Osteoblast (primary cell): ENCODE data around the gene GDPGP1. TPM values are rescaled to one million over a fixed set of nuclear protein-coding genes. Genes with fewer than 3 reads are reported as not detected.
A peak's percentile ranks its signal among the peaks of the same experiment; 100 is the strongest.

Experiments
- DNase-seq: peaks from one replicate; pipeline ENCODE4 v3.0.0; 2011; ENCODE audit warnings: low spot score, mixed read lengths; ENCODE audit not compliant: insufficient read length; ENCODE audit errors: missing footprints
- H2AFZ ChIP-seq: 2 replicates; pipeline ENCODE4 v1.6.0; 2011; ENCODE audit warnings: mild to moderate bottlenecking, low read length
- H3K27ac ChIP-seq: 2 replicates; pipeline ENCODE4 v1.5.1; 2011; ENCODE audit warnings: mild to moderate bottlenecking, low read depth, low read length, moderate library complexity
- H3K27me3 ChIP-seq: 2 replicates; pipeline ENCODE4 v1.6.0; 2012; ENCODE audit warnings: mild to moderate bottlenecking, control low read depth, inconsistent platforms, low read length, moderate library complexity; ENCODE audit not compliant: insufficient read depth
- H3K36me3 ChIP-seq: 2 replicates; pipeline ENCODE4 v1.5.1; 2011; ENCODE audit warnings: mild to moderate bottlenecking, low read length, control low read depth, moderate library complexity; ENCODE audit not compliant: insufficient read depth
- H3K4me1 ChIP-seq: 2 replicates; pipeline ENCODE4 v1.5.1; 2011; ENCODE audit warnings: mild to moderate bottlenecking, low read length, control low read depth, moderate library complexity; ENCODE audit not compliant: insufficient read depth
- H3K4me2 ChIP-seq: 2 replicates; pipeline ENCODE4 v1.6.0; 2011; ENCODE audit warnings: mild to moderate bottlenecking, low read length; ENCODE audit not compliant: insufficient read depth
- H3K4me3 ChIP-seq: fragments of 200-600 bp; sonication (generic); 3 replicates; pipeline ENCODE4 v1.5.1; 2012; ENCODE audit warnings: mild to moderate bottlenecking, low read length, inconsistent platforms; ENCODE audit not compliant: insufficient read depth
- H3K79me2 ChIP-seq: 2 replicates; pipeline ENCODE4 v1.6.0; 2012; ENCODE audit warnings: mild to moderate bottlenecking, low read length, control low read depth, inconsistent platforms; ENCODE audit not compliant: insufficient read depth
- H3K9me3 ChIP-seq: 2 replicates; pipeline ENCODE4 v1.5.1; 2011; ENCODE audit warnings: low read depth, low read length, control low read depth
- H4K20me1 ChIP-seq: 2 replicates; pipeline ENCODE4 v1.6.0; 2012; ENCODE audit warnings: mild to moderate bottlenecking, low read length, control low read depth; ENCODE audit not compliant: insufficient read depth
- CTCF ChIP-seq: IDR thresholded peaks from 2 replicates; pipeline ENCODE4 v1.5.1; 2011; ENCODE audit warnings: mild to moderate bottlenecking, low read depth, low read length, moderate library complexity; ENCODE audit errors: extremely low read depth
- total RNA-seq: library from RNA; depleted of rRNA; stranded (reverse); fragments of >200 nt; gene quantifications from 2 replicates; pipeline ENCODE4 v1.2.3, GENCODE V29; 2012

GDPGP1 gene
- total RNA-seq, 1 donor = 8.0 TPM

DNA sequence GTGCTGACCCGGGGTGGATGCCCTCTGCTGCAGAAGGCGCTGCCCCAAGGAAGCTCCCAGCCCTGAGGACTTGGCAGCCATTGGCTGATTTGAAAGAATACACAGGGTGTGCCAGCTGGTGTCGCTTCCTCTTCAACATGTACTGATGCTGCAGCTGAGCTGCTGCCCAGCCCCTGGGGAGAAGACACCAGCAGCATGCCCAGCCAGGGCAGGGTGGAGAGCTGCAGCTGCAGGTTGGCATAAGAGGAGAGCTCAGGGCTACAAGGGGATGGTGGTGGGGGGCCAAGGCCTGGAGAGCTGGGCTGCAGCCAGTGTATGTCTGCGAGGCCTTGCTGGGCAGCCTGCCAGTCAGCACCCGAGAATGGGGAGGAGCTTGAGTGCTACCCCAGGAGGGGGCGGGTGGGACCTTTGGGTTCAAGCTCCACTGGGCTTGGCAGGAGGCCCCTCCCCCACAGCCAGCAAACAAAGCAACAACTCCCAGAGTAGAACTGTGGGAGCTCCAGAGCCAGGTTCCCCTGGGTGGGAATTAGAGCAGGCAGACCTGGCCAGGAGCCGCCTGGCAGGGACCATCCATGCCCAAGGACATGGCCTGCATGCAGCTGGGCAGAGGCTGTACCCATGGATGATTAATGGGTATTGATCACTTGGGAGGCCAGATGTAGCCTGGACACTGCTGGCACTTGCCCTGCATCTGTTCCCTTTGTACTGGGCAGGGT lies 42.1 kb upstream of the GDPGP1 start:
- no peaks in the 10 kb centered on the region for H3K4me1 ChIP-seq
- no peaks in the 10 kb centered on the region for H3K27me3 ChIP-seq
- H4K20me1 ChIP-seq = no peaks in the 10 kb centered on the region
- H2AFZ ChIP-seq = no peak overlapping the region
- no peak overlapping the region for H3K4me2 ChIP-seq
- no peaks in the 10 kb centered on the region for H3K36me3 ChIP-seq
- no peaks in the 10 kb centered on the region for H3K9me3 ChIP-seq
- peak; percentile 78 for DNase-seq
- no peaks in the 10 kb centered on the region for H3K79me2 ChIP-seq
- no peak overlapping the region for H3K4me3 ChIP-seq
- no peak for TF ChIP-seq CTCF
- no peak overlapping the region for H3K27ac ChIP-seq

DNA sequence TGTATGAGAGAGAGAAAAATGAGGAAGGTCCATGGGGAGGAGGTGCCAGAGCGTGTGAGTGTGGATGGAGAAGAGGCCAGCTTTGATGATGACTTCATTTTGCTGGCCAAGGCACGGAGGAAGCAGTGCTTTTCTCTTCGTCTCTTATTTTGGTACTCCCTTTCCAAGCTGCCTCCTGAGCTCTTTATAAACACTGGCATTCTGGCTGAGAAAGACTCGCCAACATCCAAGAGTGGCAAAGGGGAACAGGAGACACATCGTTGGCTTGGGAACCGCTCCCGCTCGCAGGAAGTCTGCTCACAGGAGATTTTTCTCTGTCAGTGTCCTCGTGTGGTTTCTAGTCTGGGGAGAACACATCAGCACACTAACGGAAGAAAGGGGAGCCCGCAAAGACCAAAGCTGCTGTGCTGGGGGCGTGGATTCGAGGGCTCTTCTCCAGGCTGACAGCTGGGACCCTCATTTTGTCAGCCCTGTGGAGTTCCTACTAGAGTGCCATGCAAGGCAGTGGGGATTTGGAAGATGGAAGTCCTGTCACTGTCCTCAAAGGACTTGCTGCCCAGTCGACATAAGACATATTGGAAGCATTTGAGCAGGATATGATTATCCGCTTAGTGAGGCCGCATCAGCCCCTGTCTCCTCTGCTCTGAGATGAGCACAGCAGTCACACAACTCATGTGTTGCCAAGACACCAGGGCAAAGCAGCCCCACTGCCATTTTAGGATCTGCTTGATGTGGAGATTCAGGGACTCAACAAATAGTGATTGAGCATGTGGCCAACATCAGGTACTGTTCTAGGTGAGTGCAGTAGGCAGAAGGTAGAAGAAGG lies 40.8 kb upstream of the GDPGP1 start:
- Histone ChIP-seq H3K79me2 (no peaks in the 10 kb centered on the region), H3K4me2 (no peak overlapping the region), H3K36me3 (no peaks in the 10 kb centered on the region), H3K9me3 (no peaks in the 10 kb centered on the region), H4K20me1 (no peaks in the 10 kb centered on the region), H3K27me3 (no peaks in the 10 kb centered on the region), H3K4me1 (no peaks in the 10 kb centered on the region), H3K4me3 (no peak overlapping the region), H2AFZ (peak overlapping the region; percentile 60), H3K27ac (no peak overlapping the region)
- no peak for TF ChIP-seq CTCF
- no peak for DNase-seq

- Histone ChIP-seq H3K9me3 (no peaks in the 10 kb centered on the region), H4K20me1 (no peaks in the 10 kb centered on the region), H3K27me3 (no peaks in the 10 kb centered on the region), H3K4me1 (no peaks in the 10 kb centered on the region), H3K4me2 (no peak overlapping the region), H3K36me3 (no peaks in the 10 kb centered on the region), H2AFZ (no peak overlapping the region), H3K27ac (no peak overlapping the region), H3K79me2 (no peaks in the 10 kb centered on the region), H3K4me3 (no peak overlapping the region)
- no peak for DNase-seq
- TF ChIP-seq CTCF = no peak
Measured at GRCh38 chr15:90194655-90195054, 39.4 kb upstream of the GDPGP1 start.

DNA sequence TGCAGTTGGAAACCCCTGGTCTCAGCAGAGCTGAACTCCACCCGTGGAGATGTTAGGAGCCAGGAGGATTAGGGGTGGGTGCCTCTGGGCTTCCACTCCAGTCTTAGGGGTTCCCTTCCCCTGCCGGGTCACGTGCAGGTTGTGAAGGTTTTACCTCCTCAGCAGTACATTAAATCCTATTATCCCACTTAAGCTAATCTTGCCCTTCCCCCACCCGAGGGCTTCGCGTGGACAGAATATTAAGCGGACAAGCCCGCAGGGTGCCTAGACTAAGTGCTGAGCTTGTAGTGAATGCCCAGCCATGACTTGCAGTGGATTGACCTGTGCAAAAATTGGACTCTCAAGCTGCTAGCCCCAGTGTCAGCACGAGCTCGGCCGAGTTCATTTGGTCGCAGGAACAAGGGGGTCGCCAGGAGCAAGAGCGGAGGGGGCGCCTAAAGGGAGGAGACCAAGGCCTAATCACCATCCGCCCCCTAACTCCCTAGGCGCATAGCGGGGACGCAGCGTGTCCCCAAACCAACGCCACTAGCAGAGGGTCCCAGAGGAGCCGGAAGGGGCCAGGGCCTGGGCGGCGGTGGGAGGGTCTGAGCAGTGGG lies 33.4 kb upstream of the GDPGP1 start:
- Histone ChIP-seq H3K4me1 (peaks cover 24% of the 10 kb centered on the region), H3K4me2 (peak overlapping the region; percentile 90), H3K9me3 (no peaks in the 10 kb centered on the region), H2AFZ (peak overlapping the region; percentile 91), H3K27ac (no peak overlapping the region), H4K20me1 (peaks cover 8% of the 10 kb centered on the region), H3K79me2 (peaks cover 12% of the 10 kb centered on the region), H3K27me3 (no peaks in the 10 kb centered on the region), H3K36me3 (no peaks in the 10 kb centered on the region), H3K4me3 (peak overlapping the region; percentile 86)
- no peak for TF ChIP-seq CTCF
- peak; percentile 88 for DNase-seq
